GM12878 (cell line): ENCODE results near the gene MAPK1IP1L. TPM values are rescaled to one million over a fixed set of nuclear protein-coding genes. Genes with fewer than 3 reads are reported as not detected.
"Not testable (repeated sequence)": the region's sequence is repeated elsewhere in the genome, so short reads cannot be mapped to it uniquely, and the experiment has no call there.

Experiments
- ATAC-seq: fragments of 200-7000 bp; cut with Tn5 transposase; 3 replicates; pipeline ENCODE4 v1.9.1; 2020; ENCODE audit warnings: mild to moderate bottlenecking, moderate library complexity
- BruUV-seq: library from RNA; stranded (reverse); fragments of 400-500 nt; replicated peaks from 2 replicates; lab custom pipeline; 2021; lab: Mats Ljungman, UMichigan
- CTCF ChIA-PET: fragments of 300-600 bp; sonication (Branson Sonifier 250); formaldehyde crosslinking; extraction: SDS; loops from one replicate; lab custom pipeline; 2021; ENCODE audit warnings: inconsistent platforms; lab: Yijun Ruan, JAX
- POLR2A ChIA-PET: fragments of 350-600 bp; formaldehyde crosslinking; extraction: SDS; loops from one replicate; lab custom pipeline; 2021; ENCODE audit warnings: inconsistent platforms; lab: Charles Lee
- RAD21 ChIA-PET: fragments of 300-600 bp; sonication (Branson Sonifier 250); formaldehyde crosslinking; loops from one replicate; lab custom pipeline; 2023; ENCODE audit warnings: antibody characterized with exemption; ENCODE audit not compliant: unreplicated experiment; lab: Charles Lee
- SMC1A ChIA-PET: fragments of 300-600 bp; sonication (Branson Sonifier 250); formaldehyde crosslinking; loops from one replicate; lab custom pipeline; 2023; ENCODE audit not compliant: unreplicated experiment, uncharacterized antibody; lab: Charles Lee
- DNase-seq: peaks from one replicate; pipeline ENCODE4 v3.0.0-alpha.2; 2011; ENCODE audit warnings: low read depth, low spot score
- FAIRE-seq: peaks from 3 replicates; lab custom pipeline; 2011; peaks lifted over from hg19 to GRCh38; lab: Jason Lieb, UNC
- H2AFZ ChIP-seq: 2 replicates; pipeline ENCODE4 v1.6.0; 2011; ENCODE audit warnings: low read depth, low read length, control low read depth; ENCODE audit not compliant: control insufficient read depth
- H3K27ac ChIP-seq: 2 replicates; pipeline ENCODE4 v1.5.1; 2011; ENCODE audit warnings: control low read depth; ENCODE audit not compliant: control insufficient read depth, insufficient read depth
- H3K27me3 ChIP-seq, 2 experiments: replicated peaks in 1 of 2; 2 replicates each; pipeline versions ENCODE4 v1.6.0 to v1.6.1; 2011; ENCODE audit warnings: low read length in 1 of 2; ENCODE audit not compliant: control insufficient read depth in 2 of 2, insufficient read depth in 2 of 2
- H3K36me3 ChIP-seq, 2 experiments: 2 replicates each; pipeline ENCODE4 v1.5.1; 2011; ENCODE audit warnings: low read length in 1 of 2; ENCODE audit not compliant: control insufficient read depth in 2 of 2, insufficient read depth in 2 of 2
- H3K4me1 ChIP-seq: 2 replicates; pipeline ENCODE4 v1.6.1; 2011; ENCODE audit warnings: mild to moderate bottlenecking, low read length, moderate library complexity, mixed read lengths; ENCODE audit not compliant: control insufficient read depth, insufficient read depth
- H3K4me2 ChIP-seq: 2 replicates; pipeline ENCODE4 v1.6.0; 2011; ENCODE audit warnings: control low read depth; ENCODE audit not compliant: control insufficient read depth, insufficient read depth
- H3K4me3 ChIP-seq: fragments of 200-600 bp; sonication (generic); 2 replicates; pipeline ENCODE4 v1.5.1; 2016
- H3K79me2 ChIP-seq: 2 replicates; pipeline ENCODE4 v1.6.0; 2011; ENCODE audit warnings: low read length; ENCODE audit not compliant: control insufficient read depth, insufficient read depth
- H3K9ac ChIP-seq: 2 replicates; pipeline ENCODE4 v1.8.0; 2011; ENCODE audit warnings: low read length, control low read depth, mixed read lengths; ENCODE audit not compliant: control insufficient read depth, insufficient read depth
- H3K9me3 ChIP-seq: replicated peaks from 3 replicates; pipeline ENCODE4 v1.5.1; 2011; ENCODE audit warnings: mild to moderate bottlenecking, low read length; ENCODE audit not compliant: control insufficient read depth, insufficient read depth
- H4K20me1 ChIP-seq: 2 replicates; pipeline ENCODE4 v1.6.0; 2011; ENCODE audit not compliant: control insufficient read depth, insufficient read depth
- BHLHE40 ChIP-seq, 2 experiments: fragments of 450-650 bp in 1 of 2; IDR thresholded peaks; 2 replicates each; pipeline ENCODE4 v1.6.1; 2011 to 2017; ENCODE audit warnings: low read depth in 2 of 2, borderline replicate concordance in 1 of 2, improper control_type of control experiment in 1 of 2, low read length in 1 of 2, mild to moderate bottlenecking in 1 of 2
- CREB1 ChIP-seq: IDR thresholded peaks from 2 replicates; pipeline ENCODE4 v1.6.1; 2012; ENCODE audit warnings: low read depth, mild to moderate bottlenecking, inconsistent platforms
- EGR1 ChIP-seq, 2 experiments: IDR thresholded peaks; 1 replicate in 1 of 2; 2 replicates in 1 of 2; pipeline ENCODE4 v1.6.1; 2011 to 2012; ENCODE audit warnings: low read depth in 2 of 2, low read length in 2 of 2, borderline replicate concordance in 1 of 2, mild to moderate bottlenecking in 1 of 2, moderate library complexity in 1 of 2
- ETV6 ChIP-seq, 2 experiments: fragments of 450-650 bp in 1 of 2; IDR thresholded peaks in 1 of 2; conservative IDR thresholded peaks in 1 of 2; 2 replicates each; pipeline ENCODE4 v1.6.1; 2014; ENCODE audit warnings: antibody characterized with exemption in 1 of 2, borderline replicate concordance in 1 of 2, low read depth in 1 of 2, mild to moderate bottlenecking in 1 of 2, moderate library complexity in 1 of 2
- FOS ChIP-seq: IDR thresholded peaks from 3 replicates; pipeline ENCODE4 v1.6.1; 2011; ENCODE audit warnings: borderline replicate concordance; ENCODE audit not compliant: insufficient read length; ENCODE audit errors: extremely low read depth
- IRF4 ChIP-seq: IDR thresholded peaks from 2 replicates; pipeline ENCODE4 v1.6.1; 2011; ENCODE audit warnings: low read depth, low read length
- JUNB ChIP-seq: IDR thresholded peaks from 2 replicates; pipeline ENCODE4 v1.6.1; 2016; ENCODE audit warnings: antibody characterized with exemption, mild to moderate bottlenecking
- MAX ChIP-seq: IDR thresholded peaks from 2 replicates; pipeline ENCODE4 v1.6.1; 2012; ENCODE audit warnings: low read depth, low read length, improper control_type of control experiment
- MEF2B ChIP-seq: fragments of 450-650 bp; IDR thresholded peaks from 2 replicates; pipeline ENCODE4 v1.6.1; 2018; ENCODE audit warnings: mild to moderate bottlenecking, moderate library complexity; ENCODE audit not compliant: partially characterized antibody, poor library complexity, severe bottlenecking
- RB1 ChIP-seq: fragments of 450-650 bp; formaldehyde crosslinking; IDR thresholded peaks from 2 replicates; pipeline ENCODE4 v1.6.1; 2017; ENCODE audit warnings: mild to moderate bottlenecking, borderline replicate concordance
- RBBP5 ChIP-seq: fragments of 200-600 bp; sonication (generic); conservative IDR thresholded peaks from 2 replicates; pipeline ENCODE4 v1.6.1; 2016
- SREBF1 ChIP-seq: IDR thresholded peaks from 2 replicates; pipeline ENCODE4 v1.6.1; 2012; ENCODE audit warnings: mild to moderate bottlenecking, low read length
- TARDBP ChIP-seq: IDR thresholded peaks from 2 replicates; pipeline ENCODE4 v1.6.1; 2016; ENCODE audit warnings: borderline replicate concordance
- WRNIP1 ChIP-seq: IDR thresholded peaks from 2 replicates; pipeline ENCODE4 v1.6.1; 2011; ENCODE audit warnings: low read depth, low read length, improper control_type of control experiment, borderline replicate concordance
- ZZZ3 ChIP-seq: IDR thresholded peaks from 2 replicates; pipeline ENCODE4 v1.6.1; 2011; ENCODE audit warnings: low read depth; ENCODE audit not compliant: control insufficient read depth, insufficient read length
- WGBS: methylation state at CpG from one replicate; pipeline ENCODE4 v1.1.6; 2016; ENCODE audit warnings: low lambda C conversion rate; ENCODE audit not compliant: insufficient replicate concordance, insufficient coverage; ENCODE audit errors: missing lambda C conversion rate; 5-methylcytosine and 5-hydroxymethylcytosine counted together
- in situ Hi-C: fragments of 300-500 bp; cut with MboI; formaldehyde crosslinking; loops from 9 replicates; pipeline ENCODE4 v1.14.3; 2018; ENCODE audit warnings: mixed read lengths
- intact Hi-C: fragments of 100-400 bp; cut with micrococcal nuclease; formaldehyde crosslinking; loops from one replicate; pipeline ENCODE4 v1.14.2; 2022; ENCODE audit not compliant: unreplicated experiment
- polyA plus RNA-seq, 11 experiments: library from polyadenylated mRNA; depleted of rRNA in 4 of 11; unstranded in 6 of 11; stranded (reverse) in 5 of 11; fragments of >200 nt; fragmentation: Nextera tagmentation in 4 of 11; fragmentation: Illumina TruSeq in 1 of 11; extraction: Ambion mirVana in 4 of 11; extraction: Trizol in 1 of 11; gene quantifications; 1 replicate in 1 of 11; 2 replicates in 10 of 11; pipeline versions ENCODE4 v1.2.1 to v1.2.3, GENCODE V29; 2011 to 2016; ENCODE audit warnings: inconsistent platforms in 2 of 11, missing spikeins in 2 of 11, low read depth in 1 of 11
- total RNA-seq, 4 experiments: library from RNA; depleted of rRNA in 3 of 4; stranded (reverse); fragments of >200 nt in 3 of 4; fragmentation: Illumina TruSeq in 1 of 4; extraction: Trizol in 1 of 4; gene quantifications; 2 replicates each; pipeline versions ENCODE4 v1.2.1 to v1.2.3, GENCODE V29; 2013 to 2021
- TF ChIP-seq, protein P1 (sequence below): fragments of 150-350 bp; IDR thresholded peaks from 2 replicates; pipeline ENCODE4 v1.6.1; 2016; ENCODE audit warnings: low read depth, low read length

The MAPK1IP1L gene
- total and polyA plus RNA-seq, 10 of the 15 experiments (the other 5 are each of a cell fraction or from before 2014, with no cell fraction given): 44.6 to 117 (median 73.0) TPM

- intact Hi-C loops: no loop called here
- SMC1A ChIA-PET: no interaction called here
- 98% methylated on average over 2 of the region's 2 CpGs for WGBS
These were observed 31.4 kb upstream of the MAPK1IP1L start for GRCh38 chr14:55019968-55020554.

GRCh38 chr14:55024365-55024764 lies 27.1 kb upstream of the MAPK1IP1L start:
- RAD21 ChIA-PET, CTCF ChIA-PET, BruUV-seq, H3K4me2 ChIP-seq, H2AFZ ChIP-seq, in situ Hi-C loops, H3K4me3 ChIP-seq, FAIRE-seq, H3K27ac ChIP-seq, intact Hi-C loops, H4K20me1 ChIP-seq, H3K9ac ChIP-seq, H3K36me3 ChIP-seq, ATAC-seq, SMC1A ChIA-PET, H3K9me3 ChIP-seq, H3K27me3 ChIP-seq, DNase-seq, H3K4me1 ChIP-seq, POLR2A ChIA-PET: not testable (repeated sequence)
- H3K79me2 ChIP-seq: peaks cover 52% of the 10 kb centered on the region
- 100% methylated on average over 2 of the region's 5 CpGs for WGBS

More at GRCh38 chr14:55019968-55020554, 31.4 kb upstream of the MAPK1IP1L start:
- Histone ChIP-seq H3K27ac (0 out of 2 replicates have a peak overlapping the region, but pooled peaks have one; percentile 18), H3K36me3 (peaks cover 0 to 9% of the 10 kb centered on the region in 2 experiments; a peak in 3 of 4 replicates), H2AFZ (no peak overlapping the region; the same call in 1 of the 2 replicates), H3K4me3 (no peak overlapping the region), H3K27me3 (no peaks in the 10 kb centered on the region), H4K20me1 (no peaks in the 10 kb centered on the region), H3K4me2 (no peak overlapping the region), H3K9me3 (no peaks in the 10 kb centered on the region), H3K4me1 (no peaks in the 10 kb centered on the region), H3K79me2 (peaks cover 11% of the 10 kb centered on the region), H3K9ac (no peak overlapping the region)
- CTCF ChIA-PET: interaction anchor here (2.1 kb wide), 1 partner anchor 10 kb away, joined by 7 read pairs; no protein-coding TSS in a partner anchor
- ATAC-seq: peak; percentile 63
- FAIRE-seq: peak; percentile 7
- TF ChIP-seq ETV6 (conservative IDR thresholded peaks at IDR 0.05 in 1 of 2, IDR thresholded peaks at IDR 0.05 in 1 of 2; ENCODE audit: borderline replicate concordance in 1 of 2, low read depth in 1 of 2) (no peak), IRF4 (no peak), EGR1 (IDR thresholded peaks at IDR 0.05; ENCODE audit: borderline replicate concordance in 1 of 2, low read depth in 2 of 2, low read length in 2 of 2) (no peak), BHLHE40 (IDR thresholded peaks at IDR 0.05; ENCODE audit: borderline replicate concordance in 1 of 2, low read depth in 2 of 2, low read length in 1 of 2) (no peak), SREBF1 (no peak), ZZZ3 (no peak), TARDBP (no peak), CREB1 (no peak), RB1 (no peak), MAX (no peak), MEF2B (no peak), WRNIP1 (no peak), JUNB (no peak), FOS (no peak), RBBP5 (no peak)
- TF ChIP-seq, protein P1, sequence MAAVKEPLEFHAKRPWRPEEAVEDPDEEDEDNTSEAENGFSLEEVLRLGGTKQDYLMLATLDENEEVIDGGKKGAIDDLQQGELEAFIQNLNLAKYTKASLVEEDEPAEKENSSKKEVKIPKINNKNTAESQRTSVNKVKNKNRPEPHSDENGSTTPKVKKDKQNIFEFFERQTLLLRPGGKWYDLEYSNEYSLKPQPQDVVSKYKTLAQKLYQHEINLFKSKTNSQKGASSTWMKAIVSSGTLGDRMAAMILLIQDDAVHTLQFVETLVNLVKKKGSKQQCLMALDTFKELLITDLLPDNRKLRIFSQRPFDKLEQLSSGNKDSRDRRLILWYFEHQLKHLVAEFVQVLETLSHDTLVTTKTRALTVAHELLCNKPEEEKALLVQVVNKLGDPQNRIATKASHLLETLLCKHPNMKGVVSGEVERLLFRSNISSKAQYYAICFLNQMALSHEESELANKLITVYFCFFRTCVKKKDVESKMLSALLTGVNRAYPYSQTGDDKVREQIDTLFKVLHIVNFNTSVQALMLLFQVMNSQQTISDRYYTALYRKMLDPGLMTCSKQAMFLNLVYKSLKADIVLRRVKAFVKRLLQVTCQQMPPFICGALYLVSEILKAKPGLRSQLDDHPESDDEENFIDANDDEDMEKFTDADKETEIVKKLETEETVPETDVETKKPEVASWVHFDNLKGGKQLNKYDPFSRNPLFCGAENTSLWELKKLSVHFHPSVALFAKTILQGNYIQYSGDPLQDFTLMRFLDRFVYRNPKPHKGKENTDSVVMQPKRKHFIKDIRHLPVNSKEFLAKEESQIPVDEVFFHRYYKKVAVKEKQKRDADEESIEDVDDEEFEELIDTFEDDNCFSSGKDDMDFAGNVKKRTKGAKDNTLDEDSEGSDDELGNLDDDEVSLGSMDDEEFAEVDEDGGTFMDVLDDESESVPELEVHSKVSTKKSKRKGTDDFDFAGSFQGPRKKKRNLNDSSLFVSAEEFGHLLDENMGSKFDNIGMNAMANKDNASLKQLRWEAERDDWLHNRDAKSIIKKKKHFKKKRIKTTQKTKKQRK: no peak
- DNase-seq: no peak
- BruUV-seq: no TSS peak
- RAD21 ChIA-PET: no interaction called here
- POLR2A ChIA-PET: no interaction called here
- in situ Hi-C loops: no loop called here
